GM18507 (cell line): ENCODE results near the gene TRIM24.

Experiments used
- DNase-seq: peaks from one replicate; pipeline ENCODE4 v3.0.0; 2011; ENCODE audit warnings: low read depth; ENCODE audit not compliant: insufficient read length; ENCODE audit errors: extremely low spot score
- FAIRE-seq: peaks from 2 replicates; lab custom pipeline; 2011; peaks lifted over from hg19 to GRCh38; lab: Jason Lieb, UNC

TRIM24 gene

GRCh38 chr7:138563808-138564207 lies 103.7 kb downstream of the TRIM24 start:
- FAIRE-seq (no peak), DNase-seq (no peak)

- FAIRE-seq (no peak), DNase-seq (no peak)
Measured at GRCh38 chr7:138564365-138564764, 104.3 kb downstream of the TRIM24 start.

GRCh38 chr7:138565071-138565450 lies 105.0 kb downstream of the TRIM24 start:
- DNase-seq, result no peak
- FAIRE-seq, result no peak

GRCh38 chr7:138565451-138566114 lies 105.5 kb downstream of the TRIM24 start:
- DNase-seq (no peak), FAIRE-seq (no peak)

GRCh38 chr7:138568655-138569054 lies 108.6 kb downstream of the TRIM24 start:
- no peak for FAIRE-seq

GRCh38 chr7:138569418-138569817 lies 109.4 kb downstream of the TRIM24 start:
- FAIRE-seq (no peak), DNase-seq (no peak)

More at GRCh38 chr7:138568655-138569054, 108.6 kb downstream of the TRIM24 start:
- DNase-seq, result no peak

GRCh38 chr7:138570715-138571114 lies 110.7 kb downstream of the TRIM24 start:
- DNase-seq (no peak), FAIRE-seq (no peak)

GRCh38 chr7:138573741-138574140 lies 113.7 kb downstream of the TRIM24 start:
- FAIRE-seq, result no peak
- DNase-seq, result no peak

- FAIRE-seq (no peak), DNase-seq (no peak)
Measured at GRCh38 chr7:138575897-138576428, 115.9 kb downstream of the TRIM24 start.

- DNase-seq (no peak), FAIRE-seq (no peak)
Measured at GRCh38 chr7:138579136-138579535, 119.1 kb downstream of the TRIM24 start.

GRCh38 chr7:138579671-138580070 lies 119.6 kb downstream of the TRIM24 start:
- DNase-seq, result no peak
- no peak for FAIRE-seq

- FAIRE-seq (no peak), DNase-seq (no peak)
Measured at GRCh38 chr7:138581065-138581464, 121.0 kb downstream of the TRIM24 start.

GRCh38 chr7:138584283-138584682 lies 124.2 kb downstream of the TRIM24 start:
- FAIRE-seq, result no peak
- no peak for DNase-seq

GRCh38 chr7:138584696-138585095 lies 124.6 kb downstream of the TRIM24 start:
- DNase-seq (no peak), FAIRE-seq (no peak)

GRCh38 chr7:138585283-138585993 lies 125.4 kb downstream of the TRIM24 start:
- no peak for FAIRE-seq
- DNase-seq, result no peak

GRCh38 chr7:138587485-138587884 lies 127.4 kb downstream of the TRIM24 start:
- FAIRE-seq (no peak), DNase-seq (no peak)

- FAIRE-seq (no peak), DNase-seq (no peak)
Measured at GRCh38 chr7:138588986-138589385, 128.9 kb downstream of the TRIM24 start.

- DNase-seq, result no peak
- FAIRE-seq, result no peak
Measured at GRCh38 chr7:138590154-138590553, 130.1 kb downstream of the TRIM24 start.

- FAIRE-seq, result no peak
- DNase-seq, result no peak
Measured at GRCh38 chr7:138595454-138595853, 135.4 kb downstream of the TRIM24 start.

- FAIRE-seq (no peak), DNase-seq (no peak)
Measured at GRCh38 chr7:138602451-138602850, 142.4 kb downstream of the TRIM24 start.
